A673 (cell line): Measurements from ENCODE around the gene TRMO. TPM values are rescaled to one million over a fixed set of nuclear protein-coding genes. Genes with fewer than 3 reads are reported as not detected.

Source experiments
- BruUV-seq: library from RNA; stranded (reverse); fragments of 400-500 nt; replicated peaks from 2 replicates; lab custom pipeline; 2021; lab: Mats Ljungman, UMichigan
- CTCF ChIA-PET: fragments of 300-600 bp; sonication (Branson Sonifier 250); formaldehyde crosslinking; loops from one replicate; lab custom pipeline; 2022; ENCODE audit warnings: antibody characterized with exemption; lab: Charles Lee
- POLR2A ChIA-PET: fragments of 300-600 bp; sonication (Branson Sonifier 250); formaldehyde crosslinking; loops from one replicate; lab custom pipeline; 2022; ENCODE audit warnings: antibody characterized with exemption; ENCODE audit not compliant: low non-redundant PET; lab: Charles Lee
- DNase-seq: peaks from one replicate; pipeline ENCODE4 v3.0.0-alpha.2; 2015; ENCODE audit warnings: low spot score
- H3K27ac ChIP-seq: fragments of 200-600 bp; sonication (generic); 2 replicates; pipeline ENCODE4 v1.5.1; 2016; ENCODE audit warnings: mixed run types, low read depth, mild to moderate bottlenecking, mixed read lengths, antibody characterized with exemption, low read length; ENCODE audit not compliant: poor library complexity, severe bottlenecking
- H3K27me3 ChIP-seq: fragments of 200-600 bp; sonication (generic); replicated peaks from 2 replicates; pipeline ENCODE4 v1.6.1; 2017; ENCODE audit warnings: mixed run types, low read depth, mild to moderate bottlenecking, mixed read lengths, antibody characterized with exemption, low read length; ENCODE audit not compliant: insufficient read depth, poor library complexity
- H3K36me3 ChIP-seq: fragments of 200-600 bp; sonication (generic); 2 replicates; pipeline ENCODE4 v1.6.1; 2016; ENCODE audit warnings: mixed run types, mild to moderate bottlenecking, mixed read lengths, antibody characterized with exemption, low read length; ENCODE audit not compliant: insufficient read depth, poor library complexity, severe bottlenecking
- H3K4me1 ChIP-seq: fragments of 200-600 bp; sonication (generic); 2 replicates; pipeline ENCODE4 v1.6.1; 2017; ENCODE audit warnings: mixed run types, mild to moderate bottlenecking, mixed read lengths, antibody characterized with exemption, low read length; ENCODE audit not compliant: insufficient read depth, poor library complexity, severe bottlenecking
- H3K4me3 ChIP-seq: fragments of 200-600 bp; sonication (generic); 2 replicates; pipeline ENCODE4 v1.5.1; 2016; ENCODE audit warnings: low read depth, mixed run types, mild to moderate bottlenecking, mixed read lengths, low read length; ENCODE audit not compliant: poor library complexity, severe bottlenecking
- H3K9me3 ChIP-seq: fragments of 200-600 bp; sonication (generic); 2 replicates; pipeline ENCODE4 v1.6.1; 2016; ENCODE audit warnings: mixed run types, low read depth, mild to moderate bottlenecking, mixed read lengths, antibody characterized with exemption, low read length; ENCODE audit not compliant: poor library complexity, severe bottlenecking
- CTCF ChIP-seq: fragments of 300-800, 200-600 bp; sonication (generic); conservative IDR thresholded peaks from 2 replicates; pipeline ENCODE4 v1.5.1; 2017; ENCODE audit warnings: low read depth, mild to moderate bottlenecking, antibody characterized with exemption, low read length, moderate library complexity, mixed read lengths
- EZH2 ChIP-seq: fragments of 200-600 bp; sonication (generic); IDR thresholded peaks from 2 replicates; pipeline ENCODE4 v1.6.1; 2017; ENCODE audit warnings: borderline replicate concordance, low read depth, mild to moderate bottlenecking, mixed read lengths, antibody characterized with exemption, low read length; ENCODE audit not compliant: poor library complexity, severe bottlenecking
- intact Hi-C: fragments of 100-400 bp; cut with micrococcal nuclease; formaldehyde crosslinking; loops from one replicate; pipeline ENCODE4 v1.10.0; 2022; ENCODE audit not compliant: unreplicated experiment
- total RNA-seq: library from RNA; stranded (reverse); gene quantifications from 2 replicates; pipeline ENCODE4 v1.2.3, GENCODE V29; 2021

TRMO gene
- total RNA-seq, 1 experiment from 2014 or later = 8.9 TPM

DNA sequence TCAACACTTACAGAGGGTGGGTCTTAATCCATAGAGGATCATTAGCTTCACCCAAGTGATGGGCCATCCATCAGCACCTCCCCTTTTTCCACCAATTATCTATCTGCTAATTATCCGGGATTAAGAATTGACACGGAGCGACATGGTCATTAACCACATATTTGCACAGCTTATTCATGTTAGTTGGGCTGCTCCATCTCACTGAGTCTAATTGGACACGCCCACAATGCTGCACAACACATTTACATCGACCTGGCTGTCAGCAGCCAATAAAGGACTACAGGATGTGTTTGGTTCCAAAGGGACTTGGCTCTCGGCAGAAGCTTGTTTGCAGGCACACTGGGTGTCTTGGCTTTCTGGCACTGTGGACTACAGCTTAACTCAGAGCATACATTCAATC, 47.7 kb downstream of the TRMO start:
- intact Hi-C loops = no loop called here
- H3K36me3 ChIP-seq = no peaks in the 10 kb centered on the region
- ChIA-PET CTCF (interaction anchor here (1.4 kb wide), 1 partner anchor 16 kb away, joined by 3 read pairs; no protein-coding TSS in a partner anchor), POLR2A (no interaction called here)
- DNase-seq = no peak
- H3K9me3 ChIP-seq = no peaks in the 10 kb centered on the region
- peaks cover 20% of the 10 kb centered on the region for H3K27me3 ChIP-seq
- BruUV-seq = no TSS peak
- H3K4me1 ChIP-seq = no peaks in the 10 kb centered on the region
- H3K4me3 ChIP-seq = no peak overlapping the region
- H3K27ac ChIP-seq = no peak overlapping the region
- no peak for TF ChIP-seq CTCF
- TF ChIP-seq EZH2 = no peak

GRCh38 chr9:97873882-97874281, 48.4 kb downstream of the TRMO start:
- no peak overlapping the region for H3K27ac ChIP-seq
- no peak overlapping the region for H3K4me3 ChIP-seq
- CTCF ChIA-PET = interaction anchor here (1.4 kb wide), 1 partner anchor 16 kb away, joined by 3 read pairs; no protein-coding TSS in a partner anchor
- no peak for TF ChIP-seq CTCF
- TF ChIP-seq EZH2 = no peak
- BruUV-seq = no TSS peak
- POLR2A ChIA-PET = no interaction called here
- H3K36me3 ChIP-seq = no peaks in the 10 kb centered on the region
- no peaks in the 10 kb centered on the region for H3K9me3 ChIP-seq
- H3K27me3 ChIP-seq = peaks cover 25% of the 10 kb centered on the region
- no peak for DNase-seq
- intact Hi-C loops = no loop called here
- H3K4me1 ChIP-seq = no peaks in the 10 kb centered on the region

- Histone ChIP-seq H3K9me3 (no peaks in the 10 kb centered on the region), H3K36me3 (no peaks in the 10 kb centered on the region), H3K27ac (no peak overlapping the region), H3K4me3 (no peak overlapping the region), H3K27me3 (peaks cover 30% of the 10 kb centered on the region), H3K4me1 (no peaks in the 10 kb centered on the region)
- TF ChIP-seq EZH2 (no peak), CTCF (no peak)
- ChIA-PET POLR2A (no interaction called here), CTCF (interaction anchor here (1.4 kb wide), 1 partner anchor 17 kb away, joined by 3 read pairs; no protein-coding TSS in a partner anchor)
- BruUV-seq = no TSS peak
- no peak for DNase-seq
- intact Hi-C loops = no loop called here
These were observed 48.9 kb downstream of the TRMO start for GRCh38 chr9:97873425-97873824.
